Measurements from ENCODE around the gene CHD6. TPM values are rescaled to one million over a fixed set of nuclear protein-coding genes. Genes with fewer than 3 reads are reported as not detected.

CHD6 gene
- total RNA-seq, 1 experiment from 2014 or later: 26.6 TPM

GRCh38 chr20:41463567-41463966 is 154.6 kb downstream of the CHD6 start (continued):
- TF ChIP-seq ZBTB33 (IDR thresholded peaks at IDR 0.05; ENCODE audit: extremely low read depth, insufficient replicate concordance, low read length): no peak

GRCh38 chr20:41462372-41463161 is 155.6 kb downstream of the CHD6 start:
- no peak for ATAC-seq
- no peak overlapping the region for H3K4me2 ChIP-seq (ENCODE audit: low read length)
- POLR2A ChIA-PET: no interaction called here
- H3K36me3 ChIP-seq (ENCODE audit: control insufficient read depth in 1 of 2, insufficient read depth in 2 of 2, low read length in 2 of 2): no peaks in the 10 kb centered on the region
- CTCF ChIA-PET: no interaction called here
- H3K27me3 ChIP-seq (ENCODE audit: insufficient read depth, low read length): no peaks in the 10 kb centered on the region
- H3K4me1 ChIP-seq (ENCODE audit: control insufficient read depth in 1 of 2, insufficient read depth in 2 of 2, low read length in 2 of 2): no peaks in the 10 kb centered on the region
- H3K9ac ChIP-seq (ENCODE audit: low read length): no peak overlapping the region
- no peak for DNase-seq (ENCODE audit: low read depth, low spot score)
- no peak overlapping the region for H2AFZ ChIP-seq (ENCODE audit: low read depth, low read length, poor library complexity, severe bottlenecking)
- H3K79me2 ChIP-seq (ENCODE audit: insufficient read depth, low read length): no peaks in the 10 kb centered on the region
- no peaks in the 10 kb centered on the region for H4K20me1 ChIP-seq (ENCODE audit: insufficient read depth)
- no peaks in the 10 kb centered on the region for H3K9me2 ChIP-seq (ENCODE audit: insufficient read depth)
- H3K27ac ChIP-seq (ENCODE audit: low read depth, low read length): no peak overlapping the region
- H3K9me3 ChIP-seq (ENCODE audit: control insufficient read depth in 1 of 2, insufficient read depth in 1 of 2, low read depth in 1 of 2, low read length in 2 of 2): no peaks in the 10 kb centered on the region
- BruUV-seq (replicated peaks): no TSS peak
- H3K4me3 ChIP-seq (replicated peaks in 1 of 2; ENCODE audit: low read depth in 1 of 2, low read length in 2 of 2): no peak overlapping the region
- intact Hi-C loops (cut with micrococcal nuclease): no loop called here
- RAD21 ChIA-PET (ENCODE audit: low non-redundant PET in 1 of 2, low total read pairs in 2 of 2, uncharacterized antibody in 2 of 2, unreplicated experiment in 2 of 2): no interaction called here
- no peak for TF ChIP-seq ZBTB33 (IDR thresholded peaks at IDR 0.05; ENCODE audit: extremely low read depth, insufficient replicate concordance, low read length)
- no peak for TF ChIP-seq ZNF274 (IDR thresholded peaks at IDR 0.05; ENCODE audit: low read depth, low read length)
- TF ChIP-seq MAX (IDR thresholded peaks at IDR 0.05): no peak
- no peak for TF ChIP-seq FOSL1 (IDR thresholded peaks at IDR 0.05; ENCODE audit: low read depth)
- no peak for TF ChIP-seq RAD21 (IDR thresholded peaks at IDR 0.05; ENCODE audit: low read depth)
- no peak for TF ChIP-seq ELF1 (IDR thresholded peaks at IDR 0.05; ENCODE audit: borderline replicate concordance, low read depth)
- no peak for TF ChIP-seq YY1 (IDR thresholded peaks at IDR 0.05; ENCODE audit: extremely low read depth, insufficient replicate concordance, low read depth, low read length)
- TF ChIP-seq TCF7L2 (IDR thresholded peaks at IDR 0.05; ENCODE audit: borderline replicate concordance, extremely low read depth, insufficient read depth, insufficient read length): no peak
- no peak for TF ChIP-seq SIN3A (IDR thresholded peaks at IDR 0.05; ENCODE audit: low read depth)
- TF ChIP-seq EZH2 (IDR thresholded peaks at IDR 0.05): no peak
- TF ChIP-seq ATF3 (IDR thresholded peaks at IDR 0.05): no peak
- TF ChIP-seq POLR2AphosphoS5 (IDR thresholded peaks at IDR 0.05; ENCODE audit: low read depth, low read length): no peak
- TF ChIP-seq POLR2A (IDR thresholded peaks at IDR 0.05; ENCODE audit: borderline replicate concordance, extremely low read depth, insufficient read depth, insufficient read length): no peak
- no peak for TF ChIP-seq CBX3 (IDR thresholded peaks at IDR 0.05; ENCODE audit: low read depth)
- TF ChIP-seq REST (IDR thresholded peaks at IDR 0.05; ENCODE audit: low read depth): no peak
- no peak for TF ChIP-seq EZH2phosphoT487 (IDR thresholded peaks at IDR 0.05; ENCODE audit: borderline replicate concordance)

Measured in HCT116 (cell line).